GM23338 (cell line): Measurements from ENCODE around the gene WDR91. TPM values are rescaled to one million over a fixed set of nuclear protein-coding genes. Genes with fewer than 3 reads are reported as not detected.

Experiments
- ATAC-seq: fragments of 200-7000 bp; cut with Tn5 transposase; 3 replicates; pipeline ENCODE4 v1.9.1; 2020
- DNase-seq: peaks from one replicate; pipeline ENCODE4 v3.0.0-alpha.2; 2015; ENCODE audit warnings: low spot score
- H2AFZ ChIP-seq: fragments of 200-600 bp; sonication (generic); 2 replicates; pipeline ENCODE4 v1.8.0; 2016; ENCODE audit warnings: antibody characterized with exemption, mild to moderate bottlenecking, moderate library complexity
- H3F3A ChIP-seq: fragments of 200-600 bp; sonication (generic); replicated peaks from 2 replicates; pipeline ENCODE4 v1.8.0; 2017; ENCODE audit warnings: antibody characterized with exemption, mixed run types, low read depth
- H3K27ac ChIP-seq: fragments of 200-600 bp; sonication (generic); 2 replicates; pipeline ENCODE4 v1.6.1; 2016; ENCODE audit warnings: low read depth
- H3K27me3 ChIP-seq: fragments of 200-600 bp; sonication (generic); 2 replicates; pipeline ENCODE4 v1.8.0; 2016; ENCODE audit warnings: mild to moderate bottlenecking, mixed run types, moderate library complexity; ENCODE audit not compliant: insufficient read depth
- H3K36me3 ChIP-seq: fragments of 200-600 bp; sonication (generic); 2 replicates; pipeline ENCODE4 v1.8.0; 2016; ENCODE audit warnings: mild to moderate bottlenecking; ENCODE audit not compliant: insufficient read depth
- H3K4me1 ChIP-seq: fragments of 200-600 bp; sonication (generic); 2 replicates; pipeline ENCODE4 v1.8.0; 2016; ENCODE audit warnings: mild to moderate bottlenecking, moderate library complexity; ENCODE audit not compliant: insufficient read depth
- H3K4me2 ChIP-seq: fragments of 200-600 bp; sonication (generic); 2 replicates; pipeline ENCODE4 v1.7.1; 2017; ENCODE audit warnings: mixed run types
- H3K4me3 ChIP-seq: fragments of 200-600 bp; sonication (generic); 2 replicates; pipeline ENCODE4 v1.6.1; 2016; ENCODE audit warnings: mixed run types
- H3K79me2 ChIP-seq: fragments of 200-600 bp; sonication (generic); replicated peaks from 2 replicates; pipeline ENCODE4 v1.8.0; 2017; ENCODE audit warnings: mild to moderate bottlenecking; ENCODE audit not compliant: insufficient read depth
- H3K9me2 ChIP-seq: fragments of 200-600 bp; sonication (generic); 2 replicates; pipeline ENCODE4 v1.8.0; 2017; ENCODE audit not compliant: insufficient read depth
- H4K20me1 ChIP-seq: fragments of 200-600 bp; sonication (generic); replicated peaks from 2 replicates; pipeline ENCODE4 v1.8.0; 2017; ENCODE audit warnings: mild to moderate bottlenecking; ENCODE audit not compliant: insufficient read depth
- H3K27ac Mint-ChIP-seq: 2 replicates; pipeline ENCODE4 v1.8.0; 2020; ENCODE audit warnings: inconsistent platforms, mild to moderate bottlenecking, moderate library complexity, mixed read lengths
- H3K27me3 Mint-ChIP-seq: 3 replicates; pipeline ENCODE4 v1.8.0; 2022; ENCODE audit warnings: low read depth, mild to moderate bottlenecking, moderate library complexity, mixed read lengths, inconsistent platforms; ENCODE audit not compliant: insufficient read depth, poor library complexity
- H3K36me3 Mint-ChIP-seq: 3 replicates; pipeline ENCODE4 v1.8.0; 2021; ENCODE audit warnings: low read depth, mild to moderate bottlenecking, inconsistent platforms, moderate library complexity, mixed read lengths
- H3K4me1 Mint-ChIP-seq: 3 replicates; pipeline ENCODE4 v1.8.0; 2020; ENCODE audit warnings: mild to moderate bottlenecking, inconsistent platforms, mixed read lengths
- H3K4me3 Mint-ChIP-seq: 3 replicates; pipeline ENCODE4 v1.8.0; 2021; ENCODE audit warnings: moderate library complexity, mild to moderate bottlenecking, inconsistent platforms, mixed read lengths
- H3K9me3 Mint-ChIP-seq: 3 replicates; pipeline ENCODE4 v1.8.0; 2020; ENCODE audit warnings: moderate library complexity, mild to moderate bottlenecking, inconsistent platforms, mixed read lengths
- CREB1 ChIP-seq: fragments of 250-450 bp; sonication (Bioruptor Pico); IDR thresholded peaks from 2 replicates; pipeline ENCODE4 v1.5.0; 2020; ENCODE audit warnings: low read depth, mild to moderate bottlenecking, moderate library complexity
- CTCF ChIP-seq, 2 experiments: fragments of 200-600 bp in 1 of 2; sonication (generic) in 1 of 2; conservative IDR thresholded peaks; 2 replicates each; pipeline versions ENCODE4 v1.5.1 to v1.6.1; 2016 to 2017; ENCODE audit warnings: antibody characterized with exemption in 2 of 2, low read depth in 2 of 2, mild to moderate bottlenecking in 2 of 2, moderate library complexity in 1 of 2
- ETS1 ChIP-seq: IDR thresholded peaks from 2 replicates; pipeline ENCODE4 v1.6.1; 2016; ENCODE audit warnings: antibody characterized with exemption
- EZH2 ChIP-seq: fragments of 200-600 bp; sonication (generic); IDR thresholded peaks from one replicate; pipeline ENCODE4 v1.8.0; 2017; ENCODE audit warnings: antibody characterized with exemption, mild to moderate bottlenecking, low read depth; ENCODE audit not compliant: unreplicated experiment
- EZH2phosphoT487 ChIP-seq: fragments of 200-600 bp; sonication (generic); IDR thresholded peaks from one replicate; pipeline ENCODE4 v1.8.1; 2018; ENCODE audit warnings: antibody characterized with exemption; ENCODE audit not compliant: unreplicated experiment
- JUNB ChIP-seq: IDR thresholded peaks from one replicate; pipeline ENCODE4 v1.6.1; 2016; ENCODE audit warnings: antibody characterized with exemption; ENCODE audit not compliant: unreplicated experiment
- NANOG ChIP-seq: IDR thresholded peaks from 2 replicates; pipeline ENCODE4 v1.6.1; 2016; ENCODE audit warnings: antibody characterized with exemption, borderline replicate concordance
- POLR2AphosphoS5 ChIP-seq: IDR thresholded peaks from 2 replicates; pipeline ENCODE4 v1.6.1; 2016; ENCODE audit warnings: antibody characterized with exemption, low read depth
- REST ChIP-seq: IDR thresholded peaks from one replicate; pipeline ENCODE4 v1.6.1; 2018; ENCODE audit warnings: antibody characterized with exemption; ENCODE audit not compliant: unreplicated experiment
- STAT1 ChIP-seq: IDR thresholded peaks from one replicate; pipeline ENCODE4 v1.6.1; 2016; ENCODE audit warnings: antibody characterized with exemption; ENCODE audit not compliant: unreplicated experiment
- ZNF114 ChIP-seq: fragments of 250-450 bp; sonication (Bioruptor Pico); IDR thresholded peaks from 2 replicates; pipeline ENCODE4 v1.5.0; 2020; ENCODE audit warnings: mild to moderate bottlenecking, moderate library complexity
- ZNF331 ChIP-seq: fragments of 250-450 bp; sonication (Bioruptor Pico); IDR thresholded peaks from 2 replicates; pipeline ENCODE4 v1.5.0; 2020; ENCODE audit warnings: low read depth, mild to moderate bottlenecking, moderate library complexity
- ZNF462 ChIP-seq: fragments of 250-450 bp; sonication (Bioruptor Pico); IDR thresholded peaks from 2 replicates; pipeline ENCODE4 v1.5.0; 2020; ENCODE audit warnings: mild to moderate bottlenecking, moderate library complexity
- polyA plus RNA-seq: library from polyadenylated mRNA; unstranded; fragments of >200 nt; fragmentation: Nextera tagmentation; extraction: Ambion mirVana; gene quantifications from 2 replicates; pipeline ENCODE4 v1.2.1, GENCODE V29; 2016
- total RNA-seq: library from RNA; depleted of rRNA; stranded (reverse); fragments of >200 nt; shearing (Covaris generic); gene quantifications from 2 replicates; pipeline ENCODE4 v1.2.3, GENCODE V29; 2014

Gene WDR91
- total and polyA plus RNA-seq, 2 experiments from 2014 or later = 5.8 to 32.6 TPM

- Mint-ChIP-seq H3K27me3 (peaks cover 2% of the 10 kb centered on the region), H3K9me3 (no peaks in the 10 kb centered on the region), H3K27ac (no peak overlapping the region), H3K4me1 (no peaks in the 10 kb centered on the region), H3K36me3 (no peaks in the 10 kb centered on the region), H3K4me3 (no peak overlapping the region)
- TF ChIP-seq CREB1 (CRISPR knock-in tag) = no peak
- no peak for TF ChIP-seq ZNF331
- no peak for TF ChIP-seq ETS1
- TF ChIP-seq REST = no peak
- no peak for TF ChIP-seq NANOG
- no peak for TF ChIP-seq POLR2AphosphoS5
- TF ChIP-seq EZH2 = no peak
- TF ChIP-seq JUNB = no peak
- no peak for TF ChIP-seq CTCF (conservative IDR thresholded peaks at IDR 0.05; ENCODE audit: low read depth in 2 of 2)
- TF ChIP-seq EZH2phosphoT487 = no peak
- no peak for TF ChIP-seq ZNF114
- TF ChIP-seq STAT1 = no peak
- no peak for TF ChIP-seq ZNF462 (CRISPR knock-in tag)
- Histone ChIP-seq H3K4me1 (no peaks in the 10 kb centered on the region), H3K27ac (no peak overlapping the region), H3K79me2 (no peaks in the 10 kb centered on the region), H3K4me3 (no peak overlapping the region), H2AFZ (peak overlapping the region; percentile 47; the same call in 1 of the 2 replicates), H3K9me2 (no peaks in the 10 kb centered on the region), H3F3A (no peaks in the 10 kb centered on the region), H3K36me3 (no peaks in the 10 kb centered on the region), H4K20me1 (no peaks in the 10 kb centered on the region), H3K27me3 (no peaks in the 10 kb centered on the region), H3K4me2 (no peak overlapping the region)
- DNase-seq (no peak), ATAC-seq (peak; percentile 38; the same call in 2 of the 3 replicates)
Observed at GRCh38 chr7:135253851-135254771, 42.8 kb upstream of the WDR91 start.
